GM13976 (cell line): ENCODE data around the gene PATE3.

Source experiments
- DNase-seq: peaks from one replicate; pipeline ENCODE4 v3.0.0; 2012; ENCODE audit warnings: low spot score
- in situ Hi-C: fragments of 300-500 bp; cut with MboI; formaldehyde crosslinking; loops from one replicate; pipeline ENCODE4 v1.12.0; 2022; ENCODE audit warnings: low sequenced_read_pairs, mixed read lengths, inconsistent platforms; ENCODE audit not compliant: unreplicated experiment
- TF ChIP-seq, protein P1 (sequence below): IDR thresholded peaks from 2 replicates; pipeline ENCODE4 v1.5.1; 2012; ENCODE audit warnings: borderline replicate concordance, mild to moderate bottlenecking; ENCODE audit not compliant: insufficient read depth; ENCODE audit errors: extremely low read depth, missing control alignments, control extremely low read depth

The PATE3 gene

DNA sequence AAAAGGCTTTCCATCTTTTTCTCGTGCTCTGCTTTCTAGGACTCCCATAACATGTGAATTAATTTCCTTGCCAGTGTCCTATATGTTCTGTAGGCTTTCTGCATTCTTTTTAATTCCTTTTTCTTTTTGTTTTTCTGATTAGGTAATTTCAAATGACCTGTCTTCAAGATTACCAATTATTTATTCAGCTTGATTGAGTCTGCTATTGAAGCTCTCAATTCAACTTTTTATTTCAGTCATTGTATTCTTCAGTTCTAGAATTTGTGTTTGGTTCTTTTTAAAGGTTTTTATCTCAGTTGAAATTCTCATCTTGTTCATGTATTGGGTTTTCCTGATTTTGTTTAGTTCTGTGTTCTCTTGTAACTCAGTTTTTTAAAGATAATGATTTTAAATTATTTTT, 14.5 kb downstream of the PATE3 start:
- in situ Hi-C loops, result no loop called here

DNA sequence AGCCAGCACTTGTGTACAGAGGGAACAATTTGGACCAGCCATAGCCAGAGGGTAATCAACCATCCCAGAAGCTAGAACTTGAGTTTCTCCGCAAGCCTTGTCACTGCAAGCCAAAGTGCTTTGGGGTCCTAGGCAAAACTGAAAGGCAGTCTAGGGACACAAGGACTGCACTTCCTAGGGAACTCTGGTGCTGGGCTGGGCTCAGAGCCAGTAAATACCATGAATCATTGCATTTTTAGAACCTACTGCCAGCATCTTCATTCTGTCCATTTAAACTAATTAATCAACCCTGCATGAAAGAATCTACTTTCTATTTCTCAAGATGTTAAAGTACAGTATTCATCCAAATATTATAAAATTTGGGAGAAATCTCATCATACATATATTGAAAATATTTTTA, 20.0 kb downstream of the PATE3 start:
- in situ Hi-C loops, result no loop called here
- no peak for DNase-seq
- TF ChIP-seq, protein P1, sequence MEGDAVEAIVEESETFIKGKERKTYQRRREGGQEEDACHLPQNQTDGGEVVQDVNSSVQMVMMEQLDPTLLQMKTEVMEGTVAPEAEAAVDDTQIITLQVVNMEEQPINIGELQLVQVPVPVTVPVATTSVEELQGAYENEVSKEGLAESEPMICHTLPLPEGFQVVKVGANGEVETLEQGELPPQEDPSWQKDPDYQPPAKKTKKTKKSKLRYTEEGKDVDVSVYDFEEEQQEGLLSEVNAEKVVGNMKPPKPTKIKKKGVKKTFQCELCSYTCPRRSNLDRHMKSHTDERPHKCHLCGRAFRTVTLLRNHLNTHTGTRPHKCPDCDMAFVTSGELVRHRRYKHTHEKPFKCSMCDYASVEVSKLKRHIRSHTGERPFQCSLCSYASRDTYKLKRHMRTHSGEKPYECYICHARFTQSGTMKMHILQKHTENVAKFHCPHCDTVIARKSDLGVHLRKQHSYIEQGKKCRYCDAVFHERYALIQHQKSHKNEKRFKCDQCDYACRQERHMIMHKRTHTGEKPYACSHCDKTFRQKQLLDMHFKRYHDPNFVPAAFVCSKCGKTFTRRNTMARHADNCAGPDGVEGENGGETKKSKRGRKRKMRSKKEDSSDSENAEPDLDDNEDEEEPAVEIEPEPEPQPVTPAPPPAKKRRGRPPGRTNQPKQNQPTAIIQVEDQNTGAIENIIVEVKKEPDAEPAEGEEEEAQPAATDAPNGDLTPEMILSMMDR, result no peak

More for the DNA sequence above, 14.5 kb downstream of the PATE3 start:
- DNase-seq, result no peak
- TF ChIP-seq, protein P1, result no peak

DNA sequence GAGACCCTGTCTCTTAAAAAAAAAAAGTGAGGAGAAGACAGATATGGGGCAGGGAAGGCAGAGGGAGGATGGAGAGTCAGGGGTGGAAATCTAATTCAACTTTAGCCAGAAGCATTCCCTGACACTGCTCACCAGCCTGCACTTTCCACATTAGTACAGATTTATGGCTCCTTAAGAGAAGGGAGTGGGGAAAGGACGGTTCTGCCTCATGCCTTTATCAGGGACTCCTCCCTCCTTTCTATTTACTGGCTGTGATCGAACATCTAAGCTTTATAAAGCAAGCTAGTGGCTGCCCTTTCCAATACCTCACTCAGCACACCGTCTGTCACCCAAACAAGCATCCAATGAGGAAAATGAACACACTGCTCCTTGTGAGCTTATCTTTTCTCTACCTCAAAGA, 45.1 kb downstream of the PATE3 start, which contains the start of gene PATE4:
TSS of gene PATE4 (plus strand) at position 301 of the 400 bp plus-strand sequence. CDS start at position 345, 44 bp downstream.
- TF ChIP-seq, protein P1, result no peak
- in situ Hi-C loops, result no loop called here

DNA sequence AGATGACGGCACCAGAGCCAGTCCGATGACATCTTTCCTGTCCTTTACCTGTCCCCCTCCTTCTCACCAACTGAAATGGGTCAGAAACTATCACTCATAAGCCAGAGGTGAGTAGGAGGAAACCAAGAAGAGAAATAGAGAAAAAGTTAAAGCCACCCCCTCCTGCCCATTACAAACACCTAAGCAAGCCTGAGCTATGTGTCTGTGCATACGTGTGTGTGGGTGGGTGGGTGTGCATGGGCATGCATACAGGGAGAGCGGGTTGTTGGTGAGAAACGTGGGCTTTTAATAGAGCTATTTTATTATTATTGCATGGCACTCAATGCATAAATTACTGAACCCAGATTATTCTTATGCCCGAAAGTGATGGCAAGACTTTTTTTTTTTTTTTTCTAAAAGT, 47.8 kb downstream of the PATE3 start:
- TF ChIP-seq, protein P1, result no peak
- in situ Hi-C loops, result no loop called here
- no peak for DNase-seq

More for the DNA sequence above, 45.1 kb downstream of the PATE3 start, which contains the start of gene PATE4:
- no peak for DNase-seq
